WTC11 (cell line): ENCODE results near the gene CAMK1G.

Source experiments
- MYBL2 ChIP-seq: sonication (generic); formaldehyde crosslinking; IDR thresholded peaks from 2 replicates; pipeline ENCODE4 v1.8.1; 2023; ENCODE audit warnings: mild to moderate bottlenecking, moderate library complexity, missing genetic modification reagents
- TCF7 ChIP-seq: sonication (generic); formaldehyde crosslinking; IDR thresholded peaks from 2 replicates; pipeline ENCODE4 v1.8.0; 2022; ENCODE audit warnings: mild to moderate bottlenecking, low read depth, missing genetic modification reagents, moderate library complexity
- ZNF232 ChIP-seq: sonication (generic); formaldehyde crosslinking; IDR thresholded peaks from 2 replicates; pipeline ENCODE4 v1.8.0; 2022; ENCODE audit warnings: mild to moderate bottlenecking, missing genetic modification reagents
- TF ChIP-seq, protein P1 (sequence below): fragments of 200-600 bp; IDR thresholded peaks from 2 replicates; pipeline ENCODE4 v1.8.0; 2022; ENCODE audit warnings: antibody characterized with exemption
- TF ChIP-seq, protein P2 (sequence below): sonication (generic); formaldehyde crosslinking; IDR thresholded peaks from 2 replicates; pipeline ENCODE4 v1.8.1; 2023; ENCODE audit warnings: mild to moderate bottlenecking, missing genetic modification reagents
- TF ChIP-seq, protein P3 (sequence below): sonication (generic); formaldehyde crosslinking; IDR thresholded peaks from 2 replicates; pipeline ENCODE4 v1.8.0; 2022; ENCODE audit warnings: mild to moderate bottlenecking, missing genetic modification reagents

DNA sequence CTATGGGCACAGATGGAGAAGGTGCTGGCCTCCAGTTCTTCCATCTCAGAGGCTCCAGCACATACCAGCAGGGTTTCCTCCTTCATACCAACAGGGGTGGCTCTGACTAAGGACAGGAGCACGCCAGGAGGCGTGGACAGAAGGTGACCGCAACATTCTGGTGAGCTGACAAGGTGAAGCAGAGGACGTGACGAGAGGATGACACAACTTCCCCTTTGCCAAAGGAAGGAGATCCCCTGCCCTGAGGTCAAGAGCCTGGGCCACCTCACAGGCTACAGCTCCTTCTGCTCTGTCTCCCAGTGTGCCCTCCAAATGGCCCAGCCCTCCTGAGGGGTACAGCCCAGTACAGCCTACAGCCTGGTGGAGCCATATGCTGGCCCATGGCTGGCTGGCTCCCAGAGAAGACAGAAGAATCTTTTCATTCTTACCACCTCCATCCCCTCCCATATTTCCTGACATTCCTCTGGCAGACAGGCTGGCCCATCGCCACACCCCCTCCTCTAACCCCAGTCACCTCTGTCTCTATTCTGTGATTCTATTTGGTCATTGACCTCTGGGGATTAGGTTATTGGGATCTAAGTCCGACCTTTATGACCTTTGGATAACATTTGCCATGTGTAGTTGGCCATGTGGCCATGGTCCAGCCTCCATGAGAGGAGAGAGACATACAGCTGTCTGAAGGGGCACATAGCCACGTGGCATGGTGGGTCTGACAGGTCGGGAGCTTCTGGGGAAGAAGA, 73.8 kb downstream of the CAMK1G start:
- TF ChIP-seq, protein P1, sequence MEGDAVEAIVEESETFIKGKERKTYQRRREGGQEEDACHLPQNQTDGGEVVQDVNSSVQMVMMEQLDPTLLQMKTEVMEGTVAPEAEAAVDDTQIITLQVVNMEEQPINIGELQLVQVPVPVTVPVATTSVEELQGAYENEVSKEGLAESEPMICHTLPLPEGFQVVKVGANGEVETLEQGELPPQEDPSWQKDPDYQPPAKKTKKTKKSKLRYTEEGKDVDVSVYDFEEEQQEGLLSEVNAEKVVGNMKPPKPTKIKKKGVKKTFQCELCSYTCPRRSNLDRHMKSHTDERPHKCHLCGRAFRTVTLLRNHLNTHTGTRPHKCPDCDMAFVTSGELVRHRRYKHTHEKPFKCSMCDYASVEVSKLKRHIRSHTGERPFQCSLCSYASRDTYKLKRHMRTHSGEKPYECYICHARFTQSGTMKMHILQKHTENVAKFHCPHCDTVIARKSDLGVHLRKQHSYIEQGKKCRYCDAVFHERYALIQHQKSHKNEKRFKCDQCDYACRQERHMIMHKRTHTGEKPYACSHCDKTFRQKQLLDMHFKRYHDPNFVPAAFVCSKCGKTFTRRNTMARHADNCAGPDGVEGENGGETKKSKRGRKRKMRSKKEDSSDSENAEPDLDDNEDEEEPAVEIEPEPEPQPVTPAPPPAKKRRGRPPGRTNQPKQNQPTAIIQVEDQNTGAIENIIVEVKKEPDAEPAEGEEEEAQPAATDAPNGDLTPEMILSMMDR, result no peak
- TF ChIP-seq ZNF232 (CRISPR knock-in tag) (no peak), TCF7 (CRISPR knock-in tag) (no peak), MYBL2 (CRISPR knock-in tag) (no peak)
- TF ChIP-seq, protein P2, sequence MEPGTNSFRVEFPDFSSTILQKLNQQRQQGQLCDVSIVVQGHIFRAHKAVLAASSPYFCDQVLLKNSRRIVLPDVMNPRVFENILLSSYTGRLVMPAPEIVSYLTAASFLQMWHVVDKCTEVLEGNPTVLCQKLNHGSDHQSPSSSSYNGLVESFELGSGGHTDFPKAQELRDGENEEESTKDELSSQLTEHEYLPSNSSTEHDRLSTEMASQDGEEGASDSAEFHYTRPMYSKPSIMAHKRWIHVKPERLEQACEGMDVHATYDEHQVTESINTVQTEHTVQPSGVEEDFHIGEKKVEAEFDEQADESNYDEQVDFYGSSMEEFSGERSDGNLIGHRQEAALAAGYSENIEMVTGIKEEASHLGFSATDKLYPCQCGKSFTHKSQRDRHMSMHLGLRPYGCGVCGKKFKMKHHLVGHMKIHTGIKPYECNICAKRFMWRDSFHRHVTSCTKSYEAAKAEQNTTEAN (CRISPR knock-in tag), result no peak
- TF ChIP-seq, protein P3, sequence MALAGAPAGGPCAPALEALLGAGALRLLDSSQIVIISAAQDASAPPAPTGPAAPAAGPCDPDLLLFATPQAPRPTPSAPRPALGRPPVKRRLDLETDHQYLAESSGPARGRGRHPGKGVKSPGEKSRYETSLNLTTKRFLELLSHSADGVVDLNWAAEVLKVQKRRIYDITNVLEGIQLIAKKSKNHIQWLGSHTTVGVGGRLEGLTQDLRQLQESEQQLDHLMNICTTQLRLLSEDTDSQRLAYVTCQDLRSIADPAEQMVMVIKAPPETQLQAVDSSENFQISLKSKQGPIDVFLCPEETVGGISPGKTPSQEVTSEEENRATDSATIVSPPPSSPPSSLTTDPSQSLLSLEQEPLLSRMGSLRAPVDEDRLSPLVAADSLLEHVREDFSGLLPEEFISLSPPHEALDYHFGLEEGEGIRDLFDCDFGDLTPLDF, result no peak
